Measurements from ENCODE around the gene PSMB9.
"Not testable (repeated sequence)": the region's sequence is repeated elsewhere in the genome, so short reads cannot be mapped to it uniquely, and the experiment has no call there.

PSMB9 gene

DNA sequence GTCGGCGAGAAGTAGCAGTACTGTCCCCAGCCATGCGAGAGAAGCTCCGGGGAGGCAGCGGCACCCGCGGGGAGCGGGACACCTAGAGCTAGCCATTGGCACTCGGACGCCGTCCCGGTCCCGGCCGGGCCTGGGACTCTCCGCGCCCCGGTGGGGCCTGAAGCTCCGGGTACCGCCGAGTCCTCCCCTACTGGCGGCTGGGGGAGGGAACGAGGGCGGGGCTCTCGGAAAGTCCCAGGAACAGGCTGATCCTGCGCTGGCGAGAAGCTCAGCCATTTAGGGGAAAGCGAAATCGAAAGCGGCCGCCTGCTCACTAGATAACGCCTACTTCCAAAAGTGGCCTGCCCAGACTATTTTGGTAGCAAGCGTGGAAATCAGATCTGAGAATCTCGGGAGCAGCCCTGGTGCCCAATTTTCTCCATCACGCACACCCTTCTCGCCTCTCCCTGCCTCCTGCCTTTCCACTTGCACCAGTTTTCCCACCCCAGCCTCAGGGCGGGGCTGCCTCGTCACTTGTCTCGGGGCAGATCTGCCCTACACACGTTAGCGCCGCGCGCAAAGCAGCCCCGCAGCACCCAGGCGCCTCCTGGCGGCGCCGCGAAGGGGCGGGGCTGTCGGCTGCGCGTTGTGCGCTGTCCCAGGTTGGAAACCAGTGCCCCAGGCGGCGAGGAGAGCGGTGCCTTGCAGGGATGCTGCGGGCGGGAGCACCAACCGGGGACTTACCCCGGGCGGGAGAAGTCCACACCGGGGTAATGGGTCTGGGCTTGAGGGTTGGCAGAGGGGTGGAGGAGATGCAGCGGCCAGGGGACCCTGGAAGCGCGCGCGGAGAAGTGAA, at the start of gene PSMB9, which contains the start of gene TAP1:
Gene PSMB9, plus strand, starts transcription at position 652 of the 835 bp plus-strand sequence. Its CDS starts 38 bp downstream, at position 690.
Gene TAP1, minus strand, starts transcription at position 164 of the 835 bp plus-strand sequence. Its CDS starts 68 bp downstream, at position 96.
- peak; percentile 95 for DNase-seq

- DNase-seq, result not testable (repeated sequence)
Observed at GRCh38 chr6:32805404-32805803, 48.6 kb upstream of the PSMB9 start.

DNA sequence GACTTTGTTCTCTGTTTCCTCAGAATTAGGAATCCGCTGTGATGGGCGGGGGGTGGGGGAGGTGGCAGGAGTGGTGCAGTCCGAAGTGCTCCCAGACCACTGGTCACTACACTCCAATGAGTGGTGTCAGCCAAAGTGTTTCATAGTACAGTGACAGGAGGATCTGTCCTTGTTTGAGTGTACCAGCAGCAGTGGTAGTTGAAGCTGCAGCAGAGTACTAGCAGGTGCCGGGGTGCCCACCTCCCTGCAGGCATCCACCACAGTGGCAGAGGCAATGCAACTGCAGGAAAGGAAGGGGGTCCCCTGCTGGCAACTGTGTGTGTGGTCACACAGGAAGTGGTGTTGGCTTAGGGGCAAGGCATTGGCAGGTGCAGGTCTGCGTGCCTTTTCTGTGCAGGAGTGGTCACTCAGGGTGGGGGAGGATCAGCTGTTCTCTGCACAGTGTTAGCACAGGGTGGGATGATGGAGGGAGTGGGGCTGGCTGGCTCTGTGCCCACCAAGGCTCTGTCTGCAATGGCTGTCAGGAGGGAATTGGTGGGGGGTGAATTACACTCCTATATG, 46.9 kb upstream of the PSMB9 start:
- no peak for DNase-seq

- no peak for DNase-seq
Observed at GRCh38 chr6:32809171-32809570, 44.8 kb upstream of the PSMB9 start.

GRCh38 chr6:32814145-32814544, 39.8 kb upstream of the PSMB9 start:
- DNase-seq, result no peak

DNA sequence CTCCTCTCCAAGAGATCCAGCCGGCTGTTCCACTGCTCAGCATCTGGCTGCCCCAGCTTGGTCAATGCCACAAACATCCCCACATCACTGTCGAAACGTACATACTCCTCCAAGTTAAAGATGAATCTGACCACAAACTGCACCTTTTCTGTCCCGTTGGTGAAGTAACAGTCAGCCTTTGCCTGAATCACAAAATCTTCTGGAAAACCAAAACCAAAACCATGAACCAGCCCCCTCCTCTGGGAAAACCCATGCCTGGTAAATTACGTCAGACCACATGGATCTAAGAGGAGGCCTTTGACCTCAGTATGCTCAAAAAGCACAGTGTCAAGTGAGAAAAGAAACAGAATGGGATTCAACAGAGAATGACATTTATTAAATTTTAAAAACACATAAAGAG, 38.9 kb upstream of the PSMB9 start:
- no peak for DNase-seq

DNA sequence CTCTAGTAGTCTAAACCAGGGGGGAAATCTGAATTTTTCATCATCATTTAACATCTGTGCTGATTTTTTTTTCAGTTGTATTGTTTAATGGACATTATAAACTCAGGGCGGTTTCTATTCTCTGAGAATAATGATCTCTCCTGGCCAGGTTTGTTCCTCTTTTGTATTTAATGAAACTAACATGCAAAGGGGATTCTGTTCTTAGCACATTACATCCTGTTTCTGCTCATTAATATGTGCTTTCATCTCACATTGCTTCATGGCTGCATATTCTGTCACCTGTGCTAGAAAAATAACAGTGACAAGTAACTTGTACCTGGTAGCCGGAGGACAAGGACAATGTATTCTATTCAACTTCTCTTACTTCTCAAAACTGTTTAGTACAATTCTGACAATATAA, 38.0 kb upstream of the PSMB9 start:
- DNase-seq, result no peak

- DNase-seq, result no peak
Observed at GRCh38 chr6:32816746-32817204, 37.2 kb upstream of the PSMB9 start, which contains the start of gene HLA-DOB. Gene HLA-DOB, minus strand, starts transcription at chr6:32817002. Its CDS starts 51 bp downstream, at chr6:32816951.

DNA sequence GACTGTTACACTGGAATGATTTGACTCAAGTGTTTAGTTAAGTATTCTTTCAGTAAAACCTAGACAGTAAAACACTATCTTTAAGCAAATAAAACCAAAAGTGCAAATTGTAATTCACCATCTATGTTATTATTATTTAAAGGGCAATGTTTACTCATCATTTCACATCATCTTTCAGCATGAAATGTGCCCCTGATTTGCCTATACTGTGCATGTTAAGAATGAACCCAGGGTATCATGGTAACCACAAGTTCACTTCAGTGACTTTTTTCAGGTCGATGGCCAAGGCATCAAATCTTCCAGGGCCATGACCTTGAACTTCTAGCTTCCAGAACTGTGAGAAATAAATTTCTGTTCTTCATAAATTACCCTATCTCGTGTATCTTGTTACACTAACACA, 35.1 kb upstream of the PSMB9 start:
- DNase-seq, result no peak

GRCh38 chr6:32819729-32820128, 34.3 kb upstream of the PSMB9 start:
- no peak for DNase-seq

DNA sequence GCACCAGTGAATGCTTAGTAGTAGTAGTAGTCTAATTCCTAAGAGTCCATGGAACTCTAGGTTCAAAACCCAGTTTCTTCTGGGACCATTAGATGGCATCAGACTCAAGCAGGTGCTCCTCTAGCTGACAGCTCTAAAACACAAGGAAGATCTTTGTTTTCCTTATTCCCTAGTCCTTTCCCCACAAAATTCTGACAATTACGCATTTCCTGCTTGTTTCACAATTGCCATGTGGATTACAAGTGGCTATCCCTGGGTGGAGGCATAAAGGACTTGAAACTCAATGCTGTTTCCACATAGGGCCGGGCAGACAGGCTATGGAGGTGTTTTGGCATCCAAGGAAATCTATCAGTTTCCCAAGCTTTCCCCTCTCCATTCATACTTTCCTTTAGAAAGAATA, 28.0 kb upstream of the PSMB9 start:
- DNase-seq, result no peak

GRCh38 chr6:32827025-32827424, 27.0 kb upstream of the PSMB9 start:
- no peak for DNase-seq

- no peak for DNase-seq
Observed at GRCh38 chr6:32829495-32829894, 24.5 kb upstream of the PSMB9 start.

- no peak for DNase-seq
Observed at GRCh38 chr6:32830017-32830416, 24.0 kb upstream of the PSMB9 start.

GRCh38 chr6:32830936-32831335, 23.1 kb upstream of the PSMB9 start:
- DNase-seq, result no peak

DNA sequence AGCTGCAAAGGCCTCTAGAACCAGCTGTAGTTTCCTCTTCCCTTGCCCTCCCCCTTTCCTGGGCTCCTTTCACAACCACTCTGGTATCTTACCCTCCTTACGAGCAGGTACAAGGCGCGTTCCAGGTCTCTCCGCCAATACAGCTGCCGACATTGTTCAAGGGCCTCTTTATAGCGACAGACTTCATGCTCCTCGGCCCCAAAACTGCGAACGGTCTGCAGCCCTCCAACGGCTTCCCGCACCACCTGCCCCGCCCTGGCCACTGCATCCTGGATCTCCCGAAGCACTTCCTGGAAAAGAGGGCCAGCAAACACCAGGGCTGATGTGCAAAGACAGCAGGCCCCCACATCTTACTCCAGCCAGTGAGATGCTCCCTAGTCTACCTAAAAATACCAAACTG, 21.5 kb upstream of the PSMB9 start:
- DNase-seq, result no peak

GRCh38 chr6:32833664-32834063, 20.3 kb upstream of the PSMB9 start:
- no peak for DNase-seq

GRCh38 chr6:32835167-32835893, 18.7 kb upstream of the PSMB9 start:
- no peak for DNase-seq

DNA sequence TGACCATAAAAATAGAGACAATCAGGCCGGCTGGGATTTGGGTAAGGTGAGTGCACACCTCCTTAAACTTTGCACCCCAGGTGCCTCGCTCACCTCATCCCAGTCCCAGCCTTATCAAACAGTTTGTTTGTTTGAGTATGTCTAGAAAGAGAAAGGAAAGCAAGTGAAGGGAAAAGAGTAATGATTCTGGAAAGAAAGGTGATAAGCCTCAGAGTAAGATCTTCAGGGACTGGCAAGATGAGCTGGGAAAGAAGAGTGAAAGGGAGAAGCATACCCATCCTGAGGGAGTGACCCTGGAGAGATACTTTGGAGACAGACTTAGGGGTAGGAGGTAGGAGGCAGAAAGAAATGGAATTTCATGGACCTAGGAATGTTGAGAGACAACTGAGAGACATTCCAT, 17.1 kb upstream of the PSMB9 start:
- no peak for DNase-seq

- no peak for DNase-seq
Observed at GRCh38 chr6:32837651-32838113, 16.3 kb upstream of the PSMB9 start.

GRCh38 chr6:32838114-32838958, 15.7 kb upstream of the PSMB9 start, which contains the start of gene TAP2:
Gene TAP2, minus strand, starts transcription at chr6:32838739. Its CDS starts 506 bp downstream, at chr6:32838233.
- peak; percentile 96 for DNase-seq

GRCh38 chr6:32839356-32839755, 14.6 kb upstream of the PSMB9 start:
- DNase-seq, result no peak

Measured in stimulated activated CD4-positive, alpha-beta T cell treated with anti-CD3 and anti-CD28 coated beads, Interleukin-1b, Interleukin-23, amount 100 ng/mL, for 48 hours (primary cell).